Fibroblast of villous mesenchyme (primary cell): ENCODE results near the gene MUC6. TPM values are rescaled to one million over a fixed set of nuclear protein-coding genes. Genes with fewer than 3 reads are reported as not detected.
A peak's percentile ranks its signal among the peaks of the same experiment; 100 is the strongest.

Experiments
- DNase-seq: peaks from one replicate; pipeline ENCODE4 v3.0.0-alpha.2; 2010; ENCODE audit warnings: low read depth
- H3K4me3 ChIP-seq: 2 replicates; pipeline ENCODE4 v1.5.1; 2011; ENCODE audit warnings: low read depth, mild to moderate bottlenecking, low read length
- total RNA-seq: library from RNA; depleted of rRNA; stranded (reverse); fragments of >200 nt; gene quantifications from 2 replicates; pipeline ENCODE4 v1.2.3, GENCODE V29; 2012
- TF ChIP-seq, protein P1 (sequence below): IDR thresholded peaks from 2 replicates; pipeline ENCODE4 v1.5.1; 2012; ENCODE audit warnings: low read depth, mild to moderate bottlenecking, low read length; ENCODE audit not compliant: insufficient read depth

MUC6 gene
- total RNA-seq, 1 donor = not detected

DNA sequence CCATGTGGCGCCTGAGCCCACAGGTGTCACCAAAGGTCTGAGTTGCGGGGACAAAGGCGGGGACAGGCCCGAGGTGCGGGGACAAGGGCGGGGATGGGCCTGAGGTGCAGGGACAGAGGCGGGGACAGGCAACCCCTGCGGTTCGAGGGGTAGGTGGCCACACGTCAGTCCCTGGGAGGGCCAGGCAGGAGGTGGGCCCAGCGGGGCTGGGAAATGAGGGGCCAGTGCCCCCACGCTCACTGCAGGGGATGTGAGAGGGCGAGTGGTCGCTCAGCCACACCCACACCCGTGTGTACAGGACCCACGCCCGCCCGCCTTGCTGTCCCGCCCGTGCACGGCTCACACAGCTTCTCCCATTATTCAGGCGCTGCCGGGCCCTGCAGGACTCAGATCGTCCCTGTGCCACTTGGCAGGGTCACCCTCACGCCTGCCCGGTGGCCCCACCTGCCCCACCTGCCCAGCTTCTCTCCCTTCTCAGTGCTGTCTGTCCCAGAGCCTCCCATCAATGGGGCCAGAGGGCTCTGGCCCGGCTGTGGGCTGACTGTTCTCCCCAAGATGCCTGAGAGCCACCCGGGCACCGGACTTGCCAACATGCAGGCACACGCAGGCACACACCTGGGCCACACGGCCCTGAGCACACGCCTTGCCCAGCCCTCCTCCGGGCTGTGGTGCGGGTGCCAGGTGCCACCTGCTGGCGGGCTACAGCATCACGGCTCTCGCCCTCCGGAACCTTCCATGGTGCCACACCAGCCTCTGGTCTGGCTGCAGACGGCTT, 14.2 kb upstream of the MUC6 start:
- no peak overlapping the region for H3K4me3 ChIP-seq
- peak; percentile 51 for DNase-seq
- TF ChIP-seq, protein P1, sequence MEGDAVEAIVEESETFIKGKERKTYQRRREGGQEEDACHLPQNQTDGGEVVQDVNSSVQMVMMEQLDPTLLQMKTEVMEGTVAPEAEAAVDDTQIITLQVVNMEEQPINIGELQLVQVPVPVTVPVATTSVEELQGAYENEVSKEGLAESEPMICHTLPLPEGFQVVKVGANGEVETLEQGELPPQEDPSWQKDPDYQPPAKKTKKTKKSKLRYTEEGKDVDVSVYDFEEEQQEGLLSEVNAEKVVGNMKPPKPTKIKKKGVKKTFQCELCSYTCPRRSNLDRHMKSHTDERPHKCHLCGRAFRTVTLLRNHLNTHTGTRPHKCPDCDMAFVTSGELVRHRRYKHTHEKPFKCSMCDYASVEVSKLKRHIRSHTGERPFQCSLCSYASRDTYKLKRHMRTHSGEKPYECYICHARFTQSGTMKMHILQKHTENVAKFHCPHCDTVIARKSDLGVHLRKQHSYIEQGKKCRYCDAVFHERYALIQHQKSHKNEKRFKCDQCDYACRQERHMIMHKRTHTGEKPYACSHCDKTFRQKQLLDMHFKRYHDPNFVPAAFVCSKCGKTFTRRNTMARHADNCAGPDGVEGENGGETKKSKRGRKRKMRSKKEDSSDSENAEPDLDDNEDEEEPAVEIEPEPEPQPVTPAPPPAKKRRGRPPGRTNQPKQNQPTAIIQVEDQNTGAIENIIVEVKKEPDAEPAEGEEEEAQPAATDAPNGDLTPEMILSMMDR = peak; percentile 84

GRCh38 chr11:1049911-1050580, 13.5 kb upstream of the MUC6 start:
- no peak overlapping the region for H3K4me3 ChIP-seq
- no peak for DNase-seq
- TF ChIP-seq, protein P1 = no peak

DNA sequence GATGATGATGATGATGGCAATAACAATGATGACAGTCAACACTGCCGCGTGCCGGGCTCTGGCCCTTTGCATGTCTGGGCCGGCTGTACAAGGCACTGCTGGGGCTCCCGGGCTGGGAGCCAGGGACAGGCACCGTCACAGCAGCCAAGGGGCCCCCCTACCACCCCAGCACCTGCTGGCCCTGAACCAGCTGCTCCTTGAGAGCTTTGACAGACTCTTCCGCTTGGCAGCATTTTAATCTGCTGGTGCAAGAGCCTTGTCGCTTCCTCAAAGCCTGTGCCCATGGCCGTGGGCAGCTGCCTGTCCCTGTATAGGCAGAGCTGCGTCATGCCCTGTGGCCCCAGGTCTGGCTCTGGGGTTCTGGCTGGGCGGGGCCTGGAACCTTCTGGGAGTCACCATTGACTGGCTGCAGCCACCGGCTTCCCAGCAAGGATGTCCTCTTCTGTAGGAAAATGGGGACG, 12.9 kb upstream of the MUC6 start:
- TF ChIP-seq, protein P1 = no peak
- DNase-seq = no peak
- no peak overlapping the region for H3K4me3 ChIP-seq

DNA sequence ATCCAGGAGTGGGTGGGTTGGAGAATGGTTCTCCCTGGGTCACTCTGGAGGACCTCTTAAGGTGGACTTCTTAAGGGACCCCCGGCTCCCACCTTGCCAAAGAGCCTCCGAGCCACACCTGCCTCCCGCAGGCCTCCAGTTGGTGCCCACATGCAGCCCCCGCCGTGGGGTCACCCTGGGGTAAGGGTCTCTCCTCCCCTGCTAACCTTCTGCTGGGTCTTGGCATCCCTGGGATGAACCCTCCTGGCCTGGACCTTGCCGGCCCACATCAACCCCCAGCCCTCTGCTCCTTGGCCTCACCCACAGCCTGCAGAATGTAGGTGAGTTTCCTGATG, 12.5 kb upstream of the MUC6 start:
- TF ChIP-seq, protein P1 = no peak
- no peak for DNase-seq
- no peak overlapping the region for H3K4me3 ChIP-seq

GRCh38 chr11:1048375-1049070, 12.0 kb upstream of the MUC6 start:
- TF ChIP-seq, protein P1 = no peak
- no peak overlapping the region for H3K4me3 ChIP-seq
- DNase-seq = no peak

GRCh38 chr11:1047595-1048156, 11.2 kb upstream of the MUC6 start:
- TF ChIP-seq, protein P1 = no peak
- no peak for DNase-seq
- H3K4me3 ChIP-seq = no peak overlapping the region
